ENCODE measurements around the gene MYO6. TPM values are rescaled to one million over a fixed set of nuclear protein-coding genes. Genes with fewer than 3 reads are reported as not detected.

Gene MYO6
- total and polyA plus RNA-seq, 4 donors: 15.6 to 100 (median 51.7) TPM

DNA sequence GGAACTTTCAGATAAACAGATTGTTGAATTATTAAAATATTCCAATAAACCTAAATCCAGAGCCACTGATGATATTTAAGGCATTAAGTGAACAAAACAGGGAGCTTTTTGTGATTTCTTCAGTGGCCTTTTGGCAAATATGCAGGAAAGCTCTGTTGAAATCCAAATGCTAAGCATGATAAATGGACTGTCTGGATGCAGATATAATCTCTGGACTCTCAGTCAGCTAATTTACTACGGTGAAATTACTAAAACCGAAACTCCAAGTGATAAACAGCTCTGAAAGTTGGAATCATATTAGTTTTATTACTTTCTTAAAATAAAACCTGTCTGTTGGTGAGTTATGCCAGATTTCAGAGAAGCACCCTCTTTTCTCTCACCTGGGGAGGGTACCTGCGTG, 203.1 kb downstream of the MYO6 start:
- TF ChIP-seq, protein P1, sequence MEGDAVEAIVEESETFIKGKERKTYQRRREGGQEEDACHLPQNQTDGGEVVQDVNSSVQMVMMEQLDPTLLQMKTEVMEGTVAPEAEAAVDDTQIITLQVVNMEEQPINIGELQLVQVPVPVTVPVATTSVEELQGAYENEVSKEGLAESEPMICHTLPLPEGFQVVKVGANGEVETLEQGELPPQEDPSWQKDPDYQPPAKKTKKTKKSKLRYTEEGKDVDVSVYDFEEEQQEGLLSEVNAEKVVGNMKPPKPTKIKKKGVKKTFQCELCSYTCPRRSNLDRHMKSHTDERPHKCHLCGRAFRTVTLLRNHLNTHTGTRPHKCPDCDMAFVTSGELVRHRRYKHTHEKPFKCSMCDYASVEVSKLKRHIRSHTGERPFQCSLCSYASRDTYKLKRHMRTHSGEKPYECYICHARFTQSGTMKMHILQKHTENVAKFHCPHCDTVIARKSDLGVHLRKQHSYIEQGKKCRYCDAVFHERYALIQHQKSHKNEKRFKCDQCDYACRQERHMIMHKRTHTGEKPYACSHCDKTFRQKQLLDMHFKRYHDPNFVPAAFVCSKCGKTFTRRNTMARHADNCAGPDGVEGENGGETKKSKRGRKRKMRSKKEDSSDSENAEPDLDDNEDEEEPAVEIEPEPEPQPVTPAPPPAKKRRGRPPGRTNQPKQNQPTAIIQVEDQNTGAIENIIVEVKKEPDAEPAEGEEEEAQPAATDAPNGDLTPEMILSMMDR (IDR thresholded peaks at IDR 0.05; ENCODE audit: control extremely low read depth, extremely low read depth): no peak
- Histone ChIP-seq H3K27ac (ENCODE audit: low read depth in 1 of 2, low read length in 1 of 2) (no peak overlapping the region), H3K27me3 (ENCODE audit: control insufficient read depth in 3 of 3, insufficient read depth in 3 of 3, low read length in 2 of 3) (no peaks in the 10 kb centered on the region), H3K4me1 (ENCODE audit: control insufficient read depth in 5 of 5, insufficient read depth in 5 of 5, low read length in 5 of 5) (peaks cover 0 to 5% (median 0%) of the 10 kb centered on the region in 5 donors), H3K9ac (ENCODE audit: insufficient read depth in 1 of 2, low read length in 2 of 2) (no peak overlapping the region), H3K4me3 (no peak overlapping the region), H3K9me3 (ENCODE audit: control insufficient read depth in 4 of 4, insufficient read depth in 3 of 4, low read length in 3 of 4) (no peaks in the 10 kb centered on the region), H3K36me3 (ENCODE audit: control insufficient read depth in 4 of 4, insufficient read depth in 4 of 4, low read length in 4 of 4) (no peaks in the 10 kb centered on the region)
- WGBS, 2 donors: 47 to 54% methylated on average over 3 of the region's 3 CpGs
- DNase-seq (peak in 2 of 3 donors; percentile 38 to 68), ATAC-seq (ENCODE audit: insufficient read depth, low FRiP score) (no peak)

DNA sequence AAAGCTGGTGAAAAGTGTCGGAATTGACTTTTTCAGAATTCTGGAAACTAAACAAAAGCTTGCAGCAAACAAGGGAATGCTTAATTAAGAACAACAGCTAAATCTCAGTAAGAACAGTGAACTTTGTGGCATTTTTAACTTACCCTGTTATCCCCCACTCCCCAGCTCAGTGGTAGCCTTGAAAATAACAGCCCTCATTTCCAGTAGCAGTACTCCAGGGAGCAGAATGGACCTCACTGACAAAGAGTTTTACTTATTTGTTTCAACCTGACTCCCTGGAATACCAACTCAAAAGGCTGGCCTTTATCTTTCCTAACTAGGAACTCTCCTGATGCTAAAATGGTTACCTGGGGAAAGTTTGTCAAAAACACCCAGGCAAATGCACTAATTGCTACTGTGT, 214.5 kb downstream of the MYO6 start:
- H3K4me1 ChIP-seq (ENCODE audit: control insufficient read depth in 5 of 5, insufficient read depth in 5 of 5, low read length in 5 of 5): no peaks in the 10 kb centered on the region
- no peak for ATAC-seq (ENCODE audit: insufficient read depth, low FRiP score)
- no peak overlapping the region for H3K4me3 ChIP-seq
- no peaks in the 10 kb centered on the region for H3K36me3 ChIP-seq (ENCODE audit: control insufficient read depth in 4 of 4, insufficient read depth in 4 of 4, low read length in 4 of 4)
- peaks cover 0 to 11% (median 0%) of the 10 kb centered on the region in 4 donors for H3K9me3 ChIP-seq (ENCODE audit: control insufficient read depth in 4 of 4, insufficient read depth in 3 of 4, low read length in 3 of 4)
- DNase-seq: peak in 1 of 3 donors; percentile 25
- H3K27me3 ChIP-seq (ENCODE audit: control insufficient read depth in 3 of 3, insufficient read depth in 3 of 3, low read length in 2 of 3): no peaks in the 10 kb centered on the region
- TF ChIP-seq, protein P1 (IDR thresholded peaks at IDR 0.05; ENCODE audit: control extremely low read depth, extremely low read depth): no peak
- 87 to 95% methylated on average over 1 of the region's 1 CpG for WGBS, 2 donors
- no peak overlapping the region for H3K9ac ChIP-seq (ENCODE audit: insufficient read depth in 1 of 2, low read length in 2 of 2)
- no peak overlapping the region for H3K27ac ChIP-seq (ENCODE audit: low read depth in 1 of 2, low read length in 1 of 2)

DNA sequence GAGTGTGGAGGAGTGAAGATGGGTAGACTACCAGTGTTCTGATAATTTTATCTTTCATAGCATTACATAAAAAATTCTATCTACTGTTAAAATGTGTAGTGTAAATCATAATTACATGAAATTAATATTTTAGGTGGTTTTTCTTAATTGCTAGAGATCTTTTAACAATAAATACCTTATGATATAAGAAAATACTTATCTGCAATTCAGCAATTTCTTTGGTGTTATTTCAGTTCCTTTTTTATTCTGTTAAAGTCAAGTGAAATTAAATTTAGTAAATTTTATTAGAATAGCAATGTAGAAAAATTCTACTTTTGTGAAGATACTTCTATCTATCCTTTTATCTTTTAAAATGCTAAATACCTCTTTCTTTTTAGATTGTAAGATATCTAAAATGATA, 219.1 kb downstream of the MYO6 start:
- H3K36me3 ChIP-seq (ENCODE audit: control insufficient read depth in 4 of 4, insufficient read depth in 4 of 4, low read length in 4 of 4): no peaks in the 10 kb centered on the region
- H3K4me3 ChIP-seq: no peak overlapping the region
- no peaks in the 10 kb centered on the region for H3K27me3 ChIP-seq (ENCODE audit: control insufficient read depth in 3 of 3, insufficient read depth in 3 of 3, low read length in 2 of 3)
- H3K9ac ChIP-seq (ENCODE audit: insufficient read depth in 1 of 2, low read length in 2 of 2): no peak overlapping the region
- no peaks in the 10 kb centered on the region for H3K9me3 ChIP-seq (ENCODE audit: control insufficient read depth in 4 of 4, insufficient read depth in 3 of 4, low read length in 3 of 4)
- TF ChIP-seq, protein P1 (IDR thresholded peaks at IDR 0.05; ENCODE audit: control extremely low read depth, extremely low read depth): no peak
- no peak for ATAC-seq (ENCODE audit: insufficient read depth, low FRiP score)
- H3K27ac ChIP-seq (ENCODE audit: low read depth in 1 of 2, low read length in 1 of 2): no peak overlapping the region
- H3K4me1 ChIP-seq (ENCODE audit: control insufficient read depth in 5 of 5, insufficient read depth in 5 of 5, low read length in 5 of 5): no peaks in the 10 kb centered on the region
- DNase-seq: no peak

Small RNA genes lying within 50 kb of the gene (small RNA-seq; reads per million reads assigned to genes)
- gene RF00019 (ENCODE audit: low replicate concordance): not detected
- gene RNA5SP209 (ENCODE audit: low replicate concordance): not detected
- gene RNU6-155P (ENCODE audit: low replicate concordance): not detected

Other genes with a start within 250 kb of the MYO6 start
- gene SENP6, start 147.4 kb upstream of the MYO6 start, total RNA-seq: 100 to 1,000 TPM in 1 of 2 donors, 10 to 100 TPM in 1; 83.5 to 209 TPM
- 10 to 100 TPM; 28.0 to 42.2 TPM for gene SENP6, start 147.4 kb upstream of the MYO6 start, polyA plus RNA-seq